Skin epidermis (tissue), 12 donors: ENCODE measurements around the gene ALDH1B1.

Experiments used
- H3K27ac ChIP-seq, 21 experiments: fragments of 200-600 bp; sonication (generic) in 11 of 21; one replicate each; pipeline ENCODE4 v1.5.0; 2020; ENCODE audit warnings: mild to moderate bottlenecking in 3 of 21, inconsistent platforms in 2 of 21, moderate library complexity in 2 of 21
- H3K4me3 ChIP-seq, 7 experiments: fragments of 200-600 bp; sonication (generic) in 2 of 7; one replicate each; pipeline ENCODE4 v1.5.0; 2020; ENCODE audit warnings: inconsistent platforms in 2 of 7, mild to moderate bottlenecking in 2 of 7, moderate library complexity in 1 of 7

Gene ALDH1B1

GRCh38 chr9:38405785-38406184 is 13.3 kb downstream of the ALDH1B1 start:
- H3K27ac ChIP-seq, result no peak overlapping the region
- no peak overlapping the region for H3K4me3 ChIP-seq

- no peak overlapping the region for H3K4me3 ChIP-seq
- no peak overlapping the region for H3K27ac ChIP-seq
Observed at GRCh38 chr9:38406476-38407186, 14.1 kb downstream of the ALDH1B1 start.

GRCh38 chr9:38408719-38409118 is 16.2 kb downstream of the ALDH1B1 start:
- no peak overlapping the region for H3K27ac ChIP-seq
- no peak overlapping the region for H3K4me3 ChIP-seq

- no peak overlapping the region for H3K27ac ChIP-seq
- no peak overlapping the region for H3K4me3 ChIP-seq
Observed at GRCh38 chr9:38412751-38413150, 20.2 kb downstream of the ALDH1B1 start.

GRCh38 chr9:38413283-38413682 is 20.8 kb downstream of the ALDH1B1 start:
- Histone ChIP-seq H3K27ac (no peak overlapping the region), H3K4me3 (no peak overlapping the region)

GRCh38 chr9:38414040-38414723 is 21.7 kb downstream of the ALDH1B1 start:
- no peak overlapping the region for H3K4me3 ChIP-seq

GRCh38 chr9:38415856-38416255 is 23.4 kb downstream of the ALDH1B1 start:
- Histone ChIP-seq H3K27ac (no peak overlapping the region), H3K4me3 (no peak overlapping the region)

More at GRCh38 chr9:38414040-38414723, 21.7 kb downstream of the ALDH1B1 start:
- no peak overlapping the region for H3K27ac ChIP-seq

GRCh38 chr9:38416461-38416860 is 24.0 kb downstream of the ALDH1B1 start:
- H3K27ac ChIP-seq, result no peak overlapping the region

GRCh38 chr9:38417003-38417945 is 24.8 kb downstream of the ALDH1B1 start:
- Histone ChIP-seq H3K27ac (no peak overlapping the region), H3K4me3 (no peak overlapping the region)

More at GRCh38 chr9:38416461-38416860, 24.0 kb downstream of the ALDH1B1 start:
- H3K4me3 ChIP-seq, result no peak overlapping the region

GRCh38 chr9:38418366-38418765 is 25.9 kb downstream of the ALDH1B1 start:
- Histone ChIP-seq H3K27ac (no peak overlapping the region), H3K4me3 (no peak overlapping the region)

GRCh38 chr9:38419181-38419580 is 26.7 kb downstream of the ALDH1B1 start:
- no peak overlapping the region for H3K27ac ChIP-seq

GRCh38 chr9:38421498-38422211 is 29.2 kb downstream of the ALDH1B1 start:
- no peak overlapping the region for H3K4me3 ChIP-seq

More at GRCh38 chr9:38419181-38419580, 26.7 kb downstream of the ALDH1B1 start:
- no peak overlapping the region for H3K4me3 ChIP-seq

GRCh38 chr9:38422555-38423260 is 30.2 kb downstream of the ALDH1B1 start:
- Histone ChIP-seq H3K4me3 (no peak overlapping the region), H3K27ac (no peak overlapping the region)

More at GRCh38 chr9:38421498-38422211, 29.2 kb downstream of the ALDH1B1 start:
- no peak overlapping the region for H3K27ac ChIP-seq

- Histone ChIP-seq H3K4me3 (peak overlapping the region in 4 of 7 experiments; percentile 5 to 41 (median 30)), H3K27ac (no peak overlapping the region)
Observed at GRCh38 chr9:38423273-38423972, 30.9 kb downstream of the ALDH1B1 start.

GRCh38 chr9:38423973-38424843 is 31.7 kb downstream of the ALDH1B1 start, which contains the start of gene IGFBPL1:
Gene IGFBPL1, minus strand, starts transcription at chr9:38424454. Its CDS starts 30 bp downstream, at chr9:38424424.
- no peak within 1 kb of the TSS for H3K27ac ChIP-seq

GRCh38 chr9:38424918-38425317 is 32.4 kb downstream of the ALDH1B1 start:
- peak overlapping the region in 1 of 7 experiments; percentile 25 for H3K4me3 ChIP-seq

More at GRCh38 chr9:38423973-38424843, 31.7 kb downstream of the ALDH1B1 start, which contains the start of gene IGFBPL1:
- H3K4me3 ChIP-seq, result peak within 1 kb of the TSS in 4 of 7 experiments; percentile 5 to 41 (median 30)

GRCh38 chr9:38428062-38428461 is 35.6 kb downstream of the ALDH1B1 start:
- H3K27ac ChIP-seq, result no peak overlapping the region
- H3K4me3 ChIP-seq, result no peak overlapping the region

More at GRCh38 chr9:38424918-38425317, 32.4 kb downstream of the ALDH1B1 start:
- H3K27ac ChIP-seq, result no peak overlapping the region
